ENCODE results near the gene GAS2L2.

DNA sequence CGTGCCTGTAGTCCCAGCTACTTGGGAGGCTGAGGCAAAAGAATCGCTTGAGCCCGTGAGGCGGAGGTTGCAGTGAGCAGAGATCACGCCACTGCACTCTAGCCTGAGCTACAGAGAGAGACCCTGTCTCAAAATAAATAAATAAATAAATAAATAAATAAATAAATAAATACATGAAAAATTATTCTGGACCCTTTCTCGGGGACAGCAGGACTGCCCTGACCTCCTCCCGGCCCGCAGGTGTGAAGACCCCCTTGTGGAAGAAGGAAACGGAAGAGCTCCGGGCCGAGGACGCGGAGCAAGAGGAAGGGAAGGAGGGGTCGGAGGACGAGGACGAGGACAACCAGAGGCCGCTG lies 10.7 kb upstream of the GAS2L2 start:
- TF ChIP-seq CTCF (IDR thresholded peaks at IDR 0.05; ENCODE audit: poor library complexity, severe bottlenecking) (no peak), RAD21 (conservative IDR thresholded peaks at IDR 0.05) (no peak), EP300 (conservative IDR thresholded peaks at IDR 0.05; ENCODE audit: poor library complexity, severe bottlenecking) (no peak)

Data from neural cell (in vitro differentiated cells).